ENCODE measurements around the gene LRRC10B. TPM values are rescaled to one million over a fixed set of nuclear protein-coding genes. Genes with fewer than 3 reads are reported as not detected.

LRRC10B gene
- total RNA-seq, 1 experiment from 2014 or later = 0.39 TPM

- Histone ChIP-seq H4K20me1 (ENCODE audit: control insufficient read depth, insufficient read depth, insufficient read length) (no peaks in the 10 kb centered on the region), H3K4ac (ENCODE audit: low read depth, low read length) (no peak overlapping the region), H3K56ac (ENCODE audit: insufficient read length, low read depth, low read length) (no peak overlapping the region), H3K27ac (ENCODE audit: insufficient read length, low read depth, low read length) (no peak overlapping the region), H3K4me1 (ENCODE audit: insufficient read depth, low read length) (peaks cover 3% of the 10 kb centered on the region; the same call in 1 of the 2 replicates), H2BK120ac (ENCODE audit: low read depth, low read length, poor library complexity, severe bottlenecking) (no peak overlapping the region), H3K9ac (ENCODE audit: extremely low read depth, insufficient read length, low read length) (no peak overlapping the region), H3K23ac (ENCODE audit: insufficient read length, low read depth, low read length) (no peak overlapping the region), H4K5ac (ENCODE audit: insufficient read length, low read depth, low read length) (no peak overlapping the region), H2BK15ac (ENCODE audit: low read depth, low read length) (no peak overlapping the region), H3K9me3 (ENCODE audit: control insufficient read depth, low read depth, low read length) (no peaks in the 10 kb centered on the region), H3K79me2 (ENCODE audit: insufficient read depth, low read length) (no peaks in the 10 kb centered on the region), H2AK5ac (ENCODE audit: insufficient read length, low read length) (no peak overlapping the region), H2BK20ac (ENCODE audit: low read depth, low read length, poor library complexity, severe bottlenecking) (no peak overlapping the region), H3T11ph (ENCODE audit: low read length) (no peak overlapping the region), H3K23me2 (ENCODE audit: insufficient read length, low read depth, low read length, poor library complexity, severe bottlenecking) (no peaks in the 10 kb centered on the region), H3K4me2 (ENCODE audit: insufficient read depth, insufficient read length, low read length) (no peak overlapping the region), H3K14ac (ENCODE audit: insufficient read depth, low read length) (no peak overlapping the region), H4K8ac (replicated peaks; ENCODE audit: insufficient read length, low read depth, low read length) (no peak overlapping the region), H2BK5ac (ENCODE audit: insufficient read length, low read length) (no peak overlapping the region), H4K91ac (ENCODE audit: insufficient read length, low read depth, low read length) (no peak overlapping the region), H3K27me3 (ENCODE audit: insufficient read depth, low read length) (no peaks in the 10 kb centered on the region), H3K18ac (ENCODE audit: insufficient read length, low read depth, low read length) (no peak overlapping the region), H3K79me1 (ENCODE audit: insufficient read depth, low read depth, low read length, poor library complexity, severe bottlenecking) (no peaks in the 10 kb centered on the region), H2AFZ (ENCODE audit: low read length) (no peak overlapping the region), H2BK12ac (ENCODE audit: insufficient read length, low read depth, low read length) (no peak overlapping the region)
- Mint-ChIP-seq H3K36me3 (ENCODE audit: insufficient read depth in 1 of 3, low read depth in 3 of 3) (no peaks in the 10 kb centered on the region; a peak in 1 of 7 replicates), H3K9me3 (no peaks in the 10 kb centered on the region), H3K27ac (no peak overlapping the region; a peak in 1 of 7 replicates), H3K4me3 (no peak overlapping the region), H3K4me1 (peaks cover 13 to 17% of the 10 kb centered on the region in 2 experiments), H3K27me3 (ENCODE audit: low read depth) (peaks cover 14% of the 10 kb centered on the region)
- WGBS (ENCODE audit: extremely low coverage, insufficient read length, low lambda C conversion rate) = no CpG with 5 or more reads among the region's 9 CpGs
- TF ChIP-seq, protein P1, sequence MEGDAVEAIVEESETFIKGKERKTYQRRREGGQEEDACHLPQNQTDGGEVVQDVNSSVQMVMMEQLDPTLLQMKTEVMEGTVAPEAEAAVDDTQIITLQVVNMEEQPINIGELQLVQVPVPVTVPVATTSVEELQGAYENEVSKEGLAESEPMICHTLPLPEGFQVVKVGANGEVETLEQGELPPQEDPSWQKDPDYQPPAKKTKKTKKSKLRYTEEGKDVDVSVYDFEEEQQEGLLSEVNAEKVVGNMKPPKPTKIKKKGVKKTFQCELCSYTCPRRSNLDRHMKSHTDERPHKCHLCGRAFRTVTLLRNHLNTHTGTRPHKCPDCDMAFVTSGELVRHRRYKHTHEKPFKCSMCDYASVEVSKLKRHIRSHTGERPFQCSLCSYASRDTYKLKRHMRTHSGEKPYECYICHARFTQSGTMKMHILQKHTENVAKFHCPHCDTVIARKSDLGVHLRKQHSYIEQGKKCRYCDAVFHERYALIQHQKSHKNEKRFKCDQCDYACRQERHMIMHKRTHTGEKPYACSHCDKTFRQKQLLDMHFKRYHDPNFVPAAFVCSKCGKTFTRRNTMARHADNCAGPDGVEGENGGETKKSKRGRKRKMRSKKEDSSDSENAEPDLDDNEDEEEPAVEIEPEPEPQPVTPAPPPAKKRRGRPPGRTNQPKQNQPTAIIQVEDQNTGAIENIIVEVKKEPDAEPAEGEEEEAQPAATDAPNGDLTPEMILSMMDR (conservative IDR thresholded peaks at IDR 0.05) = no peak
- no peak for DNase-seq
These were observed 14.1 kb upstream of the LRRC10B start for GRCh38 chr11:61494381-61494961.
